ENCODE data around the gene CT45A5.
"Not testable (repeated sequence)": the region's sequence is repeated elsewhere in the genome, so short reads cannot be mapped to it uniquely, and the experiment has no call there.

DNA sequence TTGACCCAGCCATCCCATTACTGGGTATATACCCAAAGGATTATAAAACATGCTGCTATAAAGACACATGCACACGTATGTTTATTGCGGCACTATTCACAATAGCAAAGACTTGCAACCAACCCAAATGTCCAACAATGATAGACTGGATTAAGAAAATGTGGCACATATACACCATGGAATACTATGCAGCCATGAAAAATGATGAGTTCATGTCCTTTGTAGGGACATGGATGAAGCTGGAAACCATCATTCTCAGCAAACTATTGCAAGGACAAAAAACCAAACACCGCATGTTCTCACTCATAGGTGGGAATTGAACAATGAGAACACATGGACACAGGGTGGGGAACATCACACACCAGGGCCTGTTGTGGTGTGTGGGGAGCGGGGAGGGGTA, 40.6 kb downstream of the CT45A5 start:
- TF ChIP-seq, protein P1, sequence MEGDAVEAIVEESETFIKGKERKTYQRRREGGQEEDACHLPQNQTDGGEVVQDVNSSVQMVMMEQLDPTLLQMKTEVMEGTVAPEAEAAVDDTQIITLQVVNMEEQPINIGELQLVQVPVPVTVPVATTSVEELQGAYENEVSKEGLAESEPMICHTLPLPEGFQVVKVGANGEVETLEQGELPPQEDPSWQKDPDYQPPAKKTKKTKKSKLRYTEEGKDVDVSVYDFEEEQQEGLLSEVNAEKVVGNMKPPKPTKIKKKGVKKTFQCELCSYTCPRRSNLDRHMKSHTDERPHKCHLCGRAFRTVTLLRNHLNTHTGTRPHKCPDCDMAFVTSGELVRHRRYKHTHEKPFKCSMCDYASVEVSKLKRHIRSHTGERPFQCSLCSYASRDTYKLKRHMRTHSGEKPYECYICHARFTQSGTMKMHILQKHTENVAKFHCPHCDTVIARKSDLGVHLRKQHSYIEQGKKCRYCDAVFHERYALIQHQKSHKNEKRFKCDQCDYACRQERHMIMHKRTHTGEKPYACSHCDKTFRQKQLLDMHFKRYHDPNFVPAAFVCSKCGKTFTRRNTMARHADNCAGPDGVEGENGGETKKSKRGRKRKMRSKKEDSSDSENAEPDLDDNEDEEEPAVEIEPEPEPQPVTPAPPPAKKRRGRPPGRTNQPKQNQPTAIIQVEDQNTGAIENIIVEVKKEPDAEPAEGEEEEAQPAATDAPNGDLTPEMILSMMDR (IDR thresholded peaks at IDR 0.05) = not testable (repeated sequence)
- not testable (repeated sequence) for TF ChIP-seq CEBPB, REST, EP300 (IDR thresholded peaks at IDR 0.05)
- TF ChIP-seq, protein P2, sequence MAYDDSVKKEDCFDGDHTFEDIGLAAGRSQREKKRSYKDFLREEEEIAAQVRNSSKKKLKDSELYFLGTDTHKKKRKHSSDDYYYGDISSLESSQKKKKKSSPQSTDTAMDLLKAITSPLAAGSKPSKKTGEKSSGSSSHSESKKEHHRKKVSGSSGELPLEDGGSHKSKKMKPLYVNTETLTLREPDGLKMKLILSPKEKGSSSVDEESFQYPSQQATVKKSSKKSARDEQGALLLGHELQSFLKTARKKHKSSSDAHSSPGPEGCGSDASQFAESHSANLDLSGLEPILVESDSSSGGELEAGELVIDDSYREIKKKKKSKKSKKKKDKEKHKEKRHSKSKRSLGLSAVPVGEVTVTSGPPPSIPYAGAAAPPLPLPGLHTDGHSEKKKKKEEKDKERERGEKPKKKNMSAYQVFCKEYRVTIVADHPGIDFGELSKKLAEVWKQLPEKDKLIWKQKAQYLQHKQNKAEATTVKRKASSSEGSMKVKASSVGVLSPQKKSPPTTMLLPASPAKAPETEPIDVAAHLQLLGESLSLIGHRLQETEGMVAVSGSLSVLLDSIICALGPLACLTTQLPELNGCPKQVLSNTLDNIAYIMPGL (CRISPR knock-in tag; IDR thresholded peaks at IDR 0.05; ENCODE audit: borderline replicate concordance) = not testable (repeated sequence)
